Heart left ventricle (tissue), 16 donors: ENCODE measurements around the gene GYPA. TPM values are rescaled to one million over a fixed set of nuclear protein-coding genes. Genes with fewer than 3 reads are reported as not detected.
"Not testable (repeated sequence)": the region's sequence is repeated elsewhere in the genome, so short reads cannot be mapped to it uniquely, and the experiment has no call there.

Experiments
- ATAC-seq, 4 donors: fragments of 200-7000 bp; cut with Tn5 transposase; one replicate each; pipeline ENCODE4 v1.9.1; 2020 to 2022; ENCODE audit warnings: moderate library complexity in 4 of 4, mild to moderate bottlenecking in 3 of 4, moderate number of reproducible peaks in 1 of 4
- DNase-seq, 5 donors: peaks; one replicate each; pipeline ENCODE4 v3.0.0-alpha.2; 2020
- H3K27ac ChIP-seq, 12 donors: fragments of 200-600 bp; sonication (generic) in 4 of 12; one replicate each; pipeline versions ENCODE4 v1.5.0 to v1.8.0; 2016 to 2022; ENCODE audit warnings: mild to moderate bottlenecking in 2 of 12
- H3K27me3 ChIP-seq, 9 donors: fragments of 200-600 bp; sonication (generic) in 2 of 9; one replicate each; pipeline versions ENCODE4 v1.5.1 to v1.8.0; 2016 to 2022; ENCODE audit warnings: mild to moderate bottlenecking in 3 of 9
- H3K36me3 ChIP-seq, 9 donors: fragments of 200-600 bp; sonication (generic) in 2 of 9; one replicate each; pipeline versions ENCODE4 v1.5.0 to v1.8.0; 2018 to 2022; ENCODE audit warnings: mild to moderate bottlenecking in 2 of 9
- H3K4me1 ChIP-seq, 12 donors: fragments of 200-600 bp; sonication (generic) in 4 of 12; one replicate each; pipeline versions ENCODE4 v1.5.0 to v1.8.0; 2016 to 2022; ENCODE audit warnings: mild to moderate bottlenecking in 3 of 12
- H3K4me3 ChIP-seq, 12 donors: fragments of 200-600 bp; sonication (generic) in 4 of 12; one replicate each; pipeline versions ENCODE4 v1.5.0 to v1.8.0; 2017 to 2022; ENCODE audit warnings: mild to moderate bottlenecking in 9 of 12, moderate library complexity in 4 of 12
- H3K9me3 ChIP-seq, 12 donors: fragments of 200-600 bp; sonication (generic) in 4 of 12; one replicate each; pipeline versions ENCODE4 v1.5.0 to v1.8.0; 2016 to 2022; ENCODE audit warnings: mild to moderate bottlenecking in 1 of 12
- CTCF ChIP-seq, 12 donors: fragments of 200-600 bp; sonication (generic) in 4 of 12; IDR thresholded peaks; one replicate each; pipeline versions ENCODE4 v1.5.0 to v1.8.0; 2018 to 2022; ENCODE audit warnings: antibody characterized with exemption in 12 of 12, mild to moderate bottlenecking in 5 of 12
- POLR2A ChIP-seq, 2 donors: fragments of 450-650 bp; IDR thresholded peaks; one replicate each; pipeline ENCODE4 v1.6.1; 2017; ENCODE audit warnings: antibody characterized with exemption in 2 of 2, mild to moderate bottlenecking in 2 of 2, moderate library complexity in 2 of 2
- WGBS, 4 donors: extraction: QIAGEN DNeasy Blood & Tissue Kit in 2 of 4; methylation state at CpG; one replicate each; pipeline versions ENCODE4 v1.1.5 to v1.1.7; 2013 to 2018; 5-methylcytosine and 5-hydroxymethylcytosine counted together
- intact Hi-C, 10 donors: fragments of 100-400 bp; cut with DNase I; formaldehyde crosslinking; loops; one replicate each; pipeline versions ENCODE4 v1.11.1 to v1.14.2; 2022
- polyA plus RNA-seq, 2 donors: library from polyadenylated mRNA; stranded (reverse); fragments of 200-250 nt; gene quantifications; one replicate each; pipeline ENCODE4 v1.2.3, GENCODE V29; 2013
- total RNA-seq, 9 donors: library from RNA; depleted of rRNA in 2 of 9; stranded (reverse); fragments of >200 nt in 2 of 9; fragmentation: NEBNext Ultra II Directional in 3 of 9; extraction: Animal tissue kit (Norgen Biotek cat#: 25700) in 3 of 9; gene quantifications; one replicate each; pipeline versions ENCODE4 v1.1.0 to v1.2.4, GENCODE V29; 2016 to 2023
- donor health status: ischemic (EF 13 %, LVEDD 7.1; RV severe dilation, severe dysfunction).
- donor health status: healthy with polysubstance abuse.
- donor health status: DM: no; HTN: yes; CAD: no.
- donor health status: DM: no; HTN: no; CAD: no.
- donor health status: ischemic (EF 25% LVEDD 6.9; RV normal size, moderate dysfunction).
- donor health status: ischemic (EF 25% LVEDD 5.7; RV mildly dilated, moderate dysfunction).
- donor health status: healthy.
- donor health status: DM: yes; HTN: yes; CAD: no.
- donor health status: ischemic (EF 35%, LVEDD 5.7; RV mildly dilated, moderate dysfunction).
- donor health status: nonischemic (EF 11% LVEDD 7.7; RV severe dilation, severe dysfunction).
- donor health status: DM: yes; HTN: yes; CAD: no.
- donor health status: PGD.
- donor health status: ischemic (EF 29% LVEDD 5.4; RV normal size, mild dysfunction).
- donor health status: nonischemic (EF 23%, LVEDD 6.1; RV moderate dilation, normal function).

Gene GYPA
- total and polyA plus RNA-seq, 11 donors = not detected

- H3K27me3 ChIP-seq, DNase-seq, H3K27ac ChIP-seq, H3K4me1 ChIP-seq, H3K36me3 ChIP-seq, H3K9me3 ChIP-seq, ATAC-seq, H3K4me3 ChIP-seq, intact Hi-C loops: not testable (repeated sequence)
- WGBS, 4 donors = 35 to 45% (median 39%) methylated on average over 4 of the region's 4 CpGs
- peak; percentile 37 to 64 (median 56) for TF ChIP-seq CTCF (IDR thresholded peaks at IDR 0.05)
Measured at GRCh38 chr4:144142690-144143326, 2.3 kb upstream of the GYPA start.

- ATAC-seq (no peak), DNase-seq (no peak)
- H3K27me3 ChIP-seq = peaks cover 0 to 6% (median 0%) of the 10 kb centered on the region in 9 donors
- no peaks in the 10 kb centered on the region for H3K9me3 ChIP-seq
- no peak overlapping the region for H3K4me3 ChIP-seq
- TF ChIP-seq CTCF (IDR thresholded peaks at IDR 0.05) (no peak), POLR2A (IDR thresholded peaks at IDR 0.05) (no peak)
- H3K36me3 ChIP-seq = no peaks in the 10 kb centered on the region
- no peaks in the 10 kb centered on the region for H3K4me1 ChIP-seq
- H3K27ac ChIP-seq = no peak overlapping the region
- WGBS, 4 donors = 75 to 80% (median 79%) methylated on average over 2 of the region's 2 CpGs
- intact Hi-C loops = no loop called here
Measured at GRCh38 chr4:144141493-144141892, 975 bp upstream of the GYPA start.

GRCh38 chr4:144139991-144140390 is 527 bp downstream of the GYPA start:
- H3K4me1 ChIP-seq, ATAC-seq, intact Hi-C loops, H3K27ac ChIP-seq, H3K27me3 ChIP-seq, H3K4me3 ChIP-seq, DNase-seq, H3K36me3 ChIP-seq, H3K9me3 ChIP-seq: not testable (repeated sequence)
- 72 to 74% (median 73%) methylated on average over 4 of the region's 4 CpGs for WGBS, 4 donors

- H3K4me3 ChIP-seq, DNase-seq, ATAC-seq, H3K36me3 ChIP-seq, intact Hi-C loops, H3K27me3 ChIP-seq, H3K27ac ChIP-seq, H3K4me1 ChIP-seq, H3K9me3 ChIP-seq: not testable (repeated sequence)
- whole genome bisulfite sequencing, 4 donors = 83 to 91% (median 85%) methylated on average over 2 of the region's 2 CpGs
Measured at GRCh38 chr4:144139547-144139946, 971 bp downstream of the GYPA start.

GRCh38 chr4:144138239-144138638 is 2.3 kb downstream of the GYPA start:
- not testable (repeated sequence) for H3K4me3 ChIP-seq

GRCh38 chr4:144137137-144137931 is 3.2 kb downstream of the GYPA start:
- 82 to 86% (median 85%) methylated on average over 8 of the region's 8 CpGs for WGBS, 4 donors
- H3K9me3 ChIP-seq, H3K4me1 ChIP-seq, H3K27ac ChIP-seq, ATAC-seq, DNase-seq, H3K36me3 ChIP-seq, H3K4me3 ChIP-seq, intact Hi-C loops, H3K27me3 ChIP-seq: not testable (repeated sequence)

More at GRCh38 chr4:144138239-144138638, 2.3 kb downstream of the GYPA start:
- DNase-seq, ATAC-seq, H3K9me3 ChIP-seq, H3K36me3 ChIP-seq, H3K27ac ChIP-seq, H3K27me3 ChIP-seq, intact Hi-C loops, H3K4me1 ChIP-seq: not testable (repeated sequence)
- WGBS, 4 donors = 90 to 92% (median 91%) methylated on average over 4 of the region's 4 CpGs

- H3K4me3 ChIP-seq, DNase-seq, H3K4me1 ChIP-seq, intact Hi-C loops, ATAC-seq, H3K36me3 ChIP-seq, H3K9me3 ChIP-seq, H3K27ac ChIP-seq, H3K27me3 ChIP-seq: not testable (repeated sequence)
- WGBS, 4 donors = 83 to 87% (median 86%) methylated on average over 4 of the region's 4 CpGs
Measured at GRCh38 chr4:144136189-144136588, 4.3 kb downstream of the GYPA start.

GRCh38 chr4:144130167-144130566 is 10.4 kb downstream of the GYPA start:
- intact Hi-C loops = not testable (repeated sequence)

GRCh38 chr4:144129336-144129875 is 11.1 kb downstream of the GYPA start:
- intact Hi-C loops = loop anchor here in 1 of 10 donors (10.0 kb wide), 1 partner anchor 245 kb away; no protein-coding TSS in a partner anchor
- H3K9me3 ChIP-seq, H3K4me1 ChIP-seq, H3K4me3 ChIP-seq, H3K27me3 ChIP-seq, H3K36me3 ChIP-seq, ATAC-seq, DNase-seq, H3K27ac ChIP-seq: not testable (repeated sequence)
- WGBS, 4 donors = 79 to 81% (median 80%) methylated on average over 4 of the region's 4 CpGs

More at GRCh38 chr4:144130167-144130566, 10.4 kb downstream of the GYPA start:
- not testable (repeated sequence) for H3K27ac ChIP-seq, H3K4me1 ChIP-seq, DNase-seq, ATAC-seq, H3K36me3 ChIP-seq, H3K27me3 ChIP-seq, H3K9me3 ChIP-seq, H3K4me3 ChIP-seq
- 75 to 89% (median 77%) methylated on average over 1 of the region's 1 CpG for WGBS, 4 donors
